WTC11 (cell line): ENCODE data around the gene KLHDC3. TPM values are rescaled to one million over a fixed set of nuclear protein-coding genes. Genes with fewer than 3 reads are reported as not detected.

ENCODE experiments used
- ATAC-seq: fragments of 200-7000 bp; cut with Tn5 transposase; 2 replicates; pipeline ENCODE4 v1.10.0; 2021; ENCODE audit warnings: mild to moderate bottlenecking, moderate library complexity
- CTCF ChIA-PET: fragments of 300-600 bp; sonication (Branson Sonifier 250); formaldehyde crosslinking; loops from one replicate; lab custom pipeline; 2021; ENCODE audit warnings: antibody characterized with exemption; lab: Charles Lee
- POLR2A ChIA-PET: fragments of 350-600 bp; sonication (Branson Sonifier 250); formaldehyde crosslinking; loops from one replicate; lab custom pipeline; 2021; ENCODE audit warnings: antibody characterized with exemption; lab: Charles Lee
- DNase-seq: peaks from one replicate; pipeline ENCODE4 v3.0.0; 2021; ENCODE audit warnings: low spot score
- H3K27ac Mint-ChIP-seq: 2 replicates; pipeline ENCODE4 v1.8.0; 2021; ENCODE audit warnings: mixed read lengths
- H3K27me3 Mint-ChIP-seq: 2 replicates; pipeline ENCODE4 v1.8.0; 2021; ENCODE audit warnings: low read depth, mild to moderate bottlenecking, moderate library complexity, mixed read lengths
- H3K36me3 Mint-ChIP-seq: 2 replicates; pipeline ENCODE4 v1.8.0; 2021; ENCODE audit warnings: mixed read lengths
- H3K4me1 Mint-ChIP-seq: 2 replicates; pipeline ENCODE4 v1.8.0; 2022; ENCODE audit warnings: mixed read lengths
- H3K4me3 Mint-ChIP-seq: 2 replicates; pipeline ENCODE4 v1.8.0; 2021; ENCODE audit warnings: mild to moderate bottlenecking, moderate library complexity, mixed read lengths
- H3K9me3 Mint-ChIP-seq: 2 replicates; pipeline ENCODE4 v1.8.0; 2021; ENCODE audit warnings: mixed read lengths
- CREB1 ChIP-seq: sonication (generic); formaldehyde crosslinking; IDR thresholded peaks from 2 replicates; pipeline ENCODE4 v1.8.0; 2023; ENCODE audit warnings: mild to moderate bottlenecking, missing genetic modification reagents
- ESRRA ChIP-seq: sonication (generic); formaldehyde crosslinking; IDR thresholded peaks from 2 replicates; pipeline ENCODE4 v1.8.1; 2022; ENCODE audit warnings: mild to moderate bottlenecking, missing genetic modification reagents, borderline replicate concordance
- FOXK1 ChIP-seq: sonication (generic); formaldehyde crosslinking; IDR thresholded peaks from 2 replicates; pipeline ENCODE4 v1.8.0; 2022; ENCODE audit warnings: mild to moderate bottlenecking, moderate library complexity, missing genetic modification reagents
- GABPB1 ChIP-seq: sonication (generic); formaldehyde crosslinking; IDR thresholded peaks from 2 replicates; pipeline ENCODE4 v1.8.1; 2023; ENCODE audit warnings: mild to moderate bottlenecking, missing genetic modification reagents
- JAZF1 ChIP-seq: fragments of 250-450 bp; sonication (Bioruptor Pico); IDR thresholded peaks from 2 replicates; pipeline ENCODE4 v1.9.0; 2021; ENCODE audit warnings: moderate library complexity, mild to moderate bottlenecking, inconsistent platforms
- MXD4 ChIP-seq: fragments of 250-450 bp; sonication (Bioruptor Pico); IDR thresholded peaks from 2 replicates; pipeline ENCODE4 v1.8.0; 2021; ENCODE audit warnings: mild to moderate bottlenecking, moderate library complexity, borderline replicate concordance
- MYBL2 ChIP-seq: sonication (generic); formaldehyde crosslinking; IDR thresholded peaks from 2 replicates; pipeline ENCODE4 v1.8.1; 2023; ENCODE audit warnings: mild to moderate bottlenecking, moderate library complexity, missing genetic modification reagents
- NFATC4 ChIP-seq: fragments of 250-450 bp; sonication (Bioruptor Pico); IDR thresholded peaks from 2 replicates; pipeline ENCODE4 v1.9.0; 2021; ENCODE audit warnings: mild to moderate bottlenecking
- NFYB ChIP-seq: sonication (generic); formaldehyde crosslinking; conservative IDR thresholded peaks from 2 replicates; pipeline ENCODE4 v1.8.0; 2022; ENCODE audit warnings: low read depth, missing genetic modification reagents
- NR1H2 ChIP-seq: sonication (generic); formaldehyde crosslinking; IDR thresholded peaks from 2 replicates; pipeline ENCODE4 v1.9.0; 2021; ENCODE audit warnings: mild to moderate bottlenecking, moderate library complexity, missing genetic modification reagents
- RELA ChIP-seq: sonication (generic); formaldehyde crosslinking; IDR thresholded peaks from 2 replicates; pipeline ENCODE4 v1.8.1; 2022; ENCODE audit warnings: missing genetic modification reagents, mild to moderate bottlenecking, borderline replicate concordance
- ZNF138 ChIP-seq: sonication (generic); formaldehyde crosslinking; conservative IDR thresholded peaks from 2 replicates; pipeline ENCODE4 v1.8.1; 2022; ENCODE audit warnings: mild to moderate bottlenecking, moderate library complexity, missing genetic modification reagents
- ZNF219 ChIP-seq: sonication (generic); formaldehyde crosslinking; IDR thresholded peaks from 2 replicates; pipeline ENCODE4 v1.8.0; 2023; ENCODE audit warnings: missing genetic modification reagents, mild to moderate bottlenecking, borderline replicate concordance
- ZNF317 ChIP-seq: sonication (generic); formaldehyde crosslinking; IDR thresholded peaks from 2 replicates; pipeline ENCODE4 v1.8.1; 2023; ENCODE audit warnings: low read depth, mild to moderate bottlenecking, moderate library complexity, missing genetic modification reagents, borderline replicate concordance
- total RNA-seq: library from RNA; stranded (reverse); gene quantifications from 3 replicates; pipeline ENCODE4 v1.2.3, GENCODE V29; 2021
- TF ChIP-seq, protein P1 (sequence below): fragments of 250-450 bp; sonication (Bioruptor Pico); IDR thresholded peaks from 2 replicates; pipeline ENCODE4 v1.9.0; 2021; ENCODE audit warnings: mild to moderate bottlenecking
- TF ChIP-seq, protein P2 (sequence below): sonication (generic); formaldehyde crosslinking; IDR thresholded peaks from 2 replicates; pipeline ENCODE4 v1.8.1; 2022; ENCODE audit warnings: mild to moderate bottlenecking, missing genetic modification reagents, moderate library complexity, borderline replicate concordance
- TF ChIP-seq, protein P3 (sequence below): sonication (generic); formaldehyde crosslinking; IDR thresholded peaks from 2 replicates; pipeline ENCODE4 v1.8.1; 2023; ENCODE audit warnings: mild to moderate bottlenecking, missing genetic modification reagents, moderate library complexity
- TF ChIP-seq, protein P4 (sequence below): fragments of 250-450 bp; sonication (Bioruptor Pico); IDR thresholded peaks from 2 replicates; pipeline ENCODE4 v1.9.0; 2021; ENCODE audit warnings: mild to moderate bottlenecking

The KLHDC3 gene
- total RNA-seq, 1 experiment from 2014 or later, result 172 TPM

DNA sequence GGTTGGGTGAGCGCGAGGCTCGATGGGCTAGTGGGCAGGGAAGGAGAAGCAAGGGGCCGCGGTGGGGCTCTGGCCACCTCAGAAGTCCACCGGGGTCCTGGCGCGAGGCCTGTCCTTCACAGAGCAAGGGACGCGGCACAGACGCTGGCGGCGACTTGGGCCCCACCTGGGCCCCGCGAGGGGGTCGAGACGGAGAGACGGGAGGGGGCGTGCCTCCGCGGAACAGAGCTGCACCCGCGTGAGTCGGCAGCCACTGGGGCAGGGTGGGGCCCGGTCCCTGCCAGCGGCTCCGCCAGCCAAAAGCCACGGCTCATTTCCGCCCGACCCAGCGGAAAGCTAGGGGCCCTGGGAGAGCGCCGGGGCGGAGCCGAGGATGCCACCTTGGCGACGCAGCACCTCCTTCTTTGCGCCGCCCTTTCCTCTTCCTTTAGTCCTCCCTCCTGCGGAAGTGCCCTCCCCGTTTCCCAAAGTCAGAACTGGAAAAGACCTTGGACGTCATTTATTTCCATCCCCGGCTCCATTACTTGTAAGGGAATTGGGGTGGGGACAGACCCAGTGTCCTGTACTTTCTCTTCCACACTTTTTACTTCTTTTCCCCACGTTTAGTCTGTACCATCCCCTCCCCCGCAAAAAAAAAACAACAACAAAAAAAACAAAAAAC lies 39.6 kb downstream of the KLHDC3 start, which contains the start of gene CUL7 (continued):
- TF ChIP-seq, protein P1, sequence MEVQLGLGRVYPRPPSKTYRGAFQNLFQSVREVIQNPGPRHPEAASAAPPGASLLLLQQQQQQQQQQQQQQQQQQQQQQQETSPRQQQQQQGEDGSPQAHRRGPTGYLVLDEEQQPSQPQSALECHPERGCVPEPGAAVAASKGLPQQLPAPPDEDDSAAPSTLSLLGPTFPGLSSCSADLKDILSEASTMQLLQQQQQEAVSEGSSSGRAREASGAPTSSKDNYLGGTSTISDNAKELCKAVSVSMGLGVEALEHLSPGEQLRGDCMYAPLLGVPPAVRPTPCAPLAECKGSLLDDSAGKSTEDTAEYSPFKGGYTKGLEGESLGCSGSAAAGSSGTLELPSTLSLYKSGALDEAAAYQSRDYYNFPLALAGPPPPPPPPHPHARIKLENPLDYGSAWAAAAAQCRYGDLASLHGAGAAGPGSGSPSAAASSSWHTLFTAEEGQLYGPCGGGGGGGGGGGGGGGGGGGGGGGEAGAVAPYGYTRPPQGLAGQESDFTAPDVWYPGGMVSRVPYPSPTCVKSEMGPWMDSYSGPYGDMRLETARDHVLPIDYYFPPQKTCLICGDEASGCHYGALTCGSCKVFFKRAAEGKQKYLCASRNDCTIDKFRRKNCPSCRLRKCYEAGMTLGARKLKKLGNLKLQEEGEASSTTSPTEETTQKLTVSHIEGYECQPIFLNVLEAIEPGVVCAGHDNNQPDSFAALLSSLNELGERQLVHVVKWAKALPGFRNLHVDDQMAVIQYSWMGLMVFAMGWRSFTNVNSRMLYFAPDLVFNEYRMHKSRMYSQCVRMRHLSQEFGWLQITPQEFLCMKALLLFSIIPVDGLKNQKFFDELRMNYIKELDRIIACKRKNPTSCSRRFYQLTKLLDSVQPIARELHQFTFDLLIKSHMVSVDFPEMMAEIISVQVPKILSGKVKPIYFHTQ (CRISPR knock-in tag), result peak; percentile 83; the same call in 1 of the 2 replicates
- TF ChIP-seq JAZF1 (CRISPR knock-in tag) (no peak), FOXK1 (CRISPR knock-in tag) (no peak), ZNF138 (CRISPR knock-in tag) (no peak), NR1H2 (no peak), RELA (CRISPR knock-in tag) (0 out of 2 replicates have a peak, but pooled peaks have one; percentile 45), NFYB (CRISPR knock-in tag) (no peak), ZNF317 (CRISPR knock-in tag) (no peak), ESRRA (CRISPR knock-in tag) (0 out of 2 replicates have a peak, but pooled peaks have one; percentile 38), NFATC4 (CRISPR knock-in tag) (peak; percentile 94), CREB1 (CRISPR knock-in tag) (0 out of 2 replicates have a peak, but pooled peaks have one; percentile 45), MXD4 (CRISPR knock-in tag) (no peak)

DNA sequence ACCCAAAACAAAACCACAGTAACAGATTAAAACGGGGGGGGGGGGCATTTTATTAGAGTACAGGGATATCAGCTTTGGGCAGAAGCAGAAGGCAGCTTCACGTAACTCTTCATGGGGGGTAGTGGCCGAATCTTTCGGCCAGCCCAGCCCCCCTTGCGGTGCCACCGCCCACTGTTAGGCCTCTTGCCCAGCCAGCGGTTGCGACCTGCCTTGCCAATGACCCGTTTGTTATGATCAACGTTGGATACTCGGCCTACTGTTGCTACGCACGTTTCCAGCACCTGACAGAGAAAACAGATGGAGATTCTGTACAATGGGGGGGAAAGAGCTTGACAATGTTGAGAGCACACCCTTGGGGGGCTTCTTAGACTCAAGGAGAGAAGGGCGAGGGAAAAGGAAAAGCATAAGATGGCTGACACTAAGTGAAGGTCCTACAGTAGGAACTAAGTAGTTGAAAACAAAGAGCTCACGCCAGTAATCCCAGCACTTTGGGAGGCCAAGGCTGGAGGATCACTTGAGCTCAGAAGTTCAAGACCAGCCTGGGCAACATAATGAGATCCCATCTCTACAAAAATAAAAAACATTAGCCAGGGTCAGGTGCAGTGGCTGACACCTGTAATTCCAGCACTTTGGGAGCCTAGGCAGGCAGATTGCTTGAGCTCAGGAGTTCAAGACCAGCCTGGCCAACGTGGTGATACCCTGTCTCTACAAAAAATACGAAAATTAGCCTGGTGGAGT lies 40.3 kb downstream of the KLHDC3 start:
- DNase-seq, result no peak
- Mint-ChIP-seq H3K27me3 (no peaks in the 10 kb centered on the region), H3K36me3 (peaks cover 37% of the 10 kb centered on the region)
- no peak for TF ChIP-seq ZNF219
- TF ChIP-seq, protein P2, sequence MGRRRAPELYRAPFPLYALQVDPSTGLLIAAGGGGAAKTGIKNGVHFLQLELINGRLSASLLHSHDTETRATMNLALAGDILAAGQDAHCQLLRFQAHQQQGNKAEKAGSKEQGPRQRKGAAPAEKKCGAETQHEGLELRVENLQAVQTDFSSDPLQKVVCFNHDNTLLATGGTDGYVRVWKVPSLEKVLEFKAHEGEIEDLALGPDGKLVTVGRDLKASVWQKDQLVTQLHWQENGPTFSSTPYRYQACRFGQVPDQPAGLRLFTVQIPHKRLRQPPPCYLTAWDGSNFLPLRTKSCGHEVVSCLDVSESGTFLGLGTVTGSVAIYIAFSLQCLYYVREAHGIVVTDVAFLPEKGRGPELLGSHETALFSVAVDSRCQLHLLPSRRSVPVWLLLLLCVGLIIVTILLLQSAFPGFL (CRISPR knock-in tag), result no peak
- TF ChIP-seq, protein P3, sequence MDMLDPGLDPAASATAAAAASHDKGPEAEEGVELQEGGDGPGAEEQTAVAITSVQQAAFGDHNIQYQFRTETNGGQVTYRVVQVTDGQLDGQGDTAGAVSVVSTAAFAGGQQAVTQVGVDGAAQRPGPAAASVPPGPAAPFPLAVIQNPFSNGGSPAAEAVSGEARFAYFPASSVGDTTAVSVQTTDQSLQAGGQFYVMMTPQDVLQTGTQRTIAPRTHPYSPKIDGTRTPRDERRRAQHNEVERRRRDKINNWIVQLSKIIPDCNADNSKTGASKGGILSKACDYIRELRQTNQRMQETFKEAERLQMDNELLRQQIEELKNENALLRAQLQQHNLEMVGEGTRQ (CRISPR knock-in tag), result no peak
- TF ChIP-seq, protein P4, sequence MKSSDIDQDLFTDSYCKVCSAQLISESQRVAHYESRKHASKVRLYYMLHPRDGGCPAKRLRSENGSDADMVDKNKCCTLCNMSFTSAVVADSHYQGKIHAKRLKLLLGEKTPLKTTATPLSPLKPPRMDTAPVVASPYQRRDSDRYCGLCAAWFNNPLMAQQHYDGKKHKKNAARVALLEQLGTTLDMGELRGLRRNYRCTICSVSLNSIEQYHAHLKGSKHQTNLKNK, result no peak
- no peak for TF ChIP-seq GABPB1
- TF ChIP-seq MYBL2 (CRISPR knock-in tag), result no peak
- TF ChIP-seq, all 79 proteins: peak for 0
- ChIA-PET POLR2A (interaction anchor here (0.6 to 2.5 kb wide), 11 partner anchors 18 to 439 kb away, joined by 3 to 13 read pairs (median 4); partner anchors contain the start of genes CRIP3, KLHDC3, RRP36 and SRF), CTCF (interaction anchor here (0.6 to 2.3 kb wide), 10 partner anchors 21 to 175 kb away, joined by 3 to 22 read pairs (median 4); partner anchors contain the start of genes CNPY3, DNPH1, GNMT and PTK7)
- peaks cover 32% of the 10 kb centered on the region for H3K4me1 Mint-ChIP-seq
- H3K27ac Mint-ChIP-seq, result peak overlapping the region; percentile 95
- no peaks in the 10 kb centered on the region for H3K9me3 Mint-ChIP-seq
- H3K4me3 Mint-ChIP-seq, result peak overlapping the region; percentile 91
- ATAC-seq, result no peak
